Measurements from ENCODE around the gene PIM1. TPM values are rescaled to one million over a fixed set of nuclear protein-coding genes. Genes with fewer than 3 reads are reported as not detected.
"Not testable (repeated sequence)": the region's sequence is repeated elsewhere in the genome, so short reads cannot be mapped to it uniquely, and the experiment has no call there.

PIM1 gene
- total RNA-seq, 3 donors from 2014 or later = 59.6 to 72.8 (median 60.1) TPM

DNA sequence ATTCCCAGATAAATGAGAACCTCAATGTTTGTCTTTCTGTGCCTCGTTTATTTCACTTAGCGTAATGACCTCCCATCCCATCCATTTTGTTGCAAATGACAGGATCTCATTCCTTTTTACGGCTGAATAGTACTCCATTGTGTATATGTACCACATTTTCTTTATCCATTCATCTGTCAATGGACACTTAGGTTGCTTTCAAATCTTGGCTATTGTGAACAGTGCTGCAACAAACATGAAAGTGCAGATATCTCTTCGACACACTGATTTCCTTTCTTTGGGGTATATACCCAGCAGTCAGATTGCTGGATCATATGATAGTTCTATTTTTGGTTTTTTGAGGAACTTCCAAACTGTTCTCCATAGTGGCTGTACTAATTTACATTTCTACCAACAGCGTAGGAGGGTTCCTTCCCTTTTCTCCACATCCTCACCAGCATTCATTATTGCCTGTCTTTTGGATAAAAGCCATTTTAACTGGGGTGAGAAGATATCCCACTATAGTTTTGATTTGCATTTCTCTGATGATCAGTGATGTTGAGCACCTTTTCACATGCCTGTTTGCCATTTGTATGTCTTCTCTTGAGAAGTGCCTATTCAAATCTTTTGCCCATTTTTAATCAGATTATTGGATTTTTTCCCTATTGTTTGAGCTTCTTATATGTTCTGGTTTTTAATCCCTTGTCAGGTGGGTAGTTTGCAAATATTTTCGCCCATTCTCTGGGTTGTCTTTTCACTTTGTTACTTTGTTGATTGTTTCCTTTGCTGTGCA, 16.2 kb downstream of the PIM1 start:
- not testable (repeated sequence) for H3K27me3 Mint-ChIP-seq (ENCODE audit: low read depth); H3K4me3 Mint-ChIP-seq

DNA sequence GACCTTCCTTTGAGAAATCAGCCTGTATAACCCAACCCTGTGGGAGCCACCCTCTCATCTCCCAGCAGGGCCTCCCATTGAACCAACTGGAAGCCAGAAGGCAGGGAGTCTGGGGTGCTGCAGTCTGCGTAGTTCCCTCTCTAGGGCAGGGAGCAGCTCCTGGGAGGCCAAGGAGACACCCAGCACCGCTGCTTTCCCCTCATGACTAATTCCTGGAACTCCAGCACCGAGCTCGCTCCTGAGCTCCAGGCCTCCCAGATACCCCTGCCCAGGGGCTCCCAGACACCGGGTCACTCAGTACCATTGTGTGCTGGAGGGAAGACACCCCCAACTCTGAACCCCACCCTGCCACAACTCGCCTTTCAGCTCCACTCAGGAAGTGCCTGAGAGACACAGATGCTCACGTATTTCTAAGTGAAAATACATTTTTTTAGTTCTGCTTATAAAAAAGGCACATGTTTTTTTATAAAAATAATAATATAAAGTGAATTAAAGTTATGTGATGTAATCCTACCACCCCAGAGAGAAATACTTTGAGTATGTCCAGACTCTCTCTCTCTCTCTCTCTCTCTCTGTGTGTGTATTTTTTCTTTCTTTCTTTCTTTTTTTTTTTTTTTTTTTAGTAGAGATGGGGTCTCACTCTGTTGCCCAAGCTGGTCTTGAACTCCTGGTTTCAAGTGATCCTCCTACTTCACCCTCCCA, 17.5 kb downstream of the PIM1 start:
- Mint-ChIP-seq H3K4me3 (no peak overlapping the region), H3K36me3 (ENCODE audit: insufficient read depth) (no peaks in the 10 kb centered on the region)
- ATAC-seq = no peak

More for the DNA sequence above, 16.2 kb downstream of the PIM1 start:
- not testable (repeated sequence) for H3K36me3 Mint-ChIP-seq (ENCODE audit: insufficient read depth); ATAC-seq; DNase-seq; H3K9me3 Mint-ChIP-seq
- peaks cover 60% of the 10 kb centered on the region for H3K4me1 Mint-ChIP-seq (ENCODE audit: low read depth)

GRCh38 chr6:37188962-37189510, 19.1 kb downstream of the PIM1 start:
- Mint-ChIP-seq H3K9me3 (no peaks in the 10 kb centered on the region), H3K4me1 (ENCODE audit: low read depth) (peaks cover 54% of the 10 kb centered on the region), H3K4me3 (no peak overlapping the region), H3K27me3 (ENCODE audit: low read depth) (no peaks in the 10 kb centered on the region), H3K36me3 (ENCODE audit: insufficient read depth) (no peaks in the 10 kb centered on the region)
- ATAC-seq (no peak), DNase-seq (no peak)

More for the DNA sequence above, 17.5 kb downstream of the PIM1 start:
- no peaks in the 10 kb centered on the region for H3K27me3 Mint-ChIP-seq (ENCODE audit: low read depth)
- H3K9me3 Mint-ChIP-seq = no peaks in the 10 kb centered on the region
- no peak for DNase-seq
- peaks cover 56% of the 10 kb centered on the region for H3K4me1 Mint-ChIP-seq (ENCODE audit: low read depth)

- Mint-ChIP-seq H3K4me1 (ENCODE audit: low read depth) (peaks cover 58% of the 10 kb centered on the region), H3K9me3 (no peaks in the 10 kb centered on the region), H3K36me3 (ENCODE audit: insufficient read depth) (no peaks in the 10 kb centered on the region), H3K27me3 (ENCODE audit: low read depth) (no peaks in the 10 kb centered on the region), H3K4me3 (no peak overlapping the region)
- no peak for DNase-seq
- peak; percentile 67 to 80 for ATAC-seq
Observed at GRCh38 chr6:37190159-37190535, 20.2 kb downstream of the PIM1 start.

- Mint-ChIP-seq H3K36me3 (ENCODE audit: insufficient read depth) (no peaks in the 10 kb centered on the region), H3K4me1 (ENCODE audit: low read depth) (peaks cover 36% of the 10 kb centered on the region), H3K4me3 (no peak overlapping the region), H3K9me3 (no peaks in the 10 kb centered on the region), H3K27me3 (ENCODE audit: low read depth) (no peaks in the 10 kb centered on the region)
- DNase-seq = no peak
- no peak for ATAC-seq
Observed at GRCh38 chr6:37192666-37193065, 22.7 kb downstream of the PIM1 start.

DNA sequence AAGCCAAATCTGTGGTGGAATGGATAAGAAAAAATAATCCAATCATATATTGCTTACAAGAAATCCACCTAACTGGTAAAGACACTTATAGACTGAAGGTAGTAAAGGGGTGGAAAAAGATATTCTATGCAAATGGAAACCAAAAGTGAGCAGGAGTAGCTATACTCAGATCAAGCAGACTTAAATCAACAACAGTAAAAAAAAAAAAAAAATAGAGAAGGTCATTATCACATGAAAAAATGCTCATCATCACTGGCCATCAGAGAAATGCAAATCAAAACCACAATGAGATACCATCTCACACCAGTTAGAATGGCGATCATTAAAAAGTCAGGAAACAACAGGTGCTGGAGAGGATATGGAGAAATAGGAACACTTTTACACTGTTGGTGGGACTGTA, 24.9 kb downstream of the PIM1 start:
- ATAC-seq; H3K9me3 Mint-ChIP-seq; DNase-seq; H3K4me3 Mint-ChIP-seq; H3K36me3 Mint-ChIP-seq (ENCODE audit: insufficient read depth); H3K27me3 Mint-ChIP-seq (ENCODE audit: low read depth): not testable (repeated sequence)
- H3K4me1 Mint-ChIP-seq (ENCODE audit: low read depth) = peaks cover 23% of the 10 kb centered on the region

DNA sequence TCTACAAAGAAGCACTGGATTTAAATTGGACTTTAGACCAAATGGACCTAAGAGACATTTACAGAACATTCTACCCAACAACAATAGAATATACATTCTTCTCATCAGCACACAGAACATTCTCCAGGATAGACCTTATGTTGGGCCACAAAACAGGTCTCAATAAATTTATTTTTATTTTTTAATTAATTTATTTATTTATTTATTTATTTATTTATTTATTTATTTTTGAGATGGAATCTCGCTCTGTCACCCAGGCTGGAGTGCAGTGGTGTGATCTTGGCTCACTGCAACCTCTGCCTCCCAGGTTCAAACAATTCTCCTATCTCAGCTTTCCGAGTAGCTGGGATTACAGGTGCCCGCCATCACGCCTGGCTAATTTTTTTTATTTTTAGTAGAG, 26.5 kb downstream of the PIM1 start:
- DNase-seq; H3K36me3 Mint-ChIP-seq (ENCODE audit: insufficient read depth); ATAC-seq; H3K4me3 Mint-ChIP-seq; H3K9me3 Mint-ChIP-seq; H3K27me3 Mint-ChIP-seq (ENCODE audit: low read depth): not testable (repeated sequence)
- peaks cover 20% of the 10 kb centered on the region for H3K4me1 Mint-ChIP-seq (ENCODE audit: low read depth)

GRCh38 chr6:37200085-37200484, 30.1 kb downstream of the PIM1 start:
- ATAC-seq = no peak
- Mint-ChIP-seq H3K36me3 (ENCODE audit: insufficient read depth) (no peaks in the 10 kb centered on the region), H3K4me1 (ENCODE audit: low read depth) (peaks cover 31% of the 10 kb centered on the region), H3K27me3 (ENCODE audit: low read depth) (no peaks in the 10 kb centered on the region), H3K4me3 (no peak overlapping the region), H3K9me3 (no peaks in the 10 kb centered on the region)
- no peak for DNase-seq

DNA sequence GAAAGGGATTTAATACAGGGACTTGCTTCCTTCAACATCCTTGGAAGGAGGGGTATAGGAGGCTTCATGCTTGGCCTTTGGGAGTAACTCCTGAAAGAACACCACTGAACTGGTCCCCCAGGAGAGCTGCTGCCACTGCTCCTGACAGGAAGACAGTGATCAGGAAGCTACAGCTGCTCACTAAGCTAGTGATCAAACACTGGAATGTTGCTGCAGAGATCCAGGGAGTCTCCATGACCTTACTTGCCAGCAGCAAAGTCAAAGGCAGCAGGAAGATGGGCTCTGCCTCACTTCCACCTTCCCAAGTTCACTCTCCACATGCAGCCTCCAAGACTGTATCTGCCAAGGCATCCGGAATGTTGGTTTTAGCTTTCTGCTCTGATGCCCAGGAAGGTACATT, 31.8 kb downstream of the PIM1 start:
- ATAC-seq = no peak
- H3K4me1 Mint-ChIP-seq (ENCODE audit: low read depth) = peaks cover 44% of the 10 kb centered on the region
- H3K4me3 Mint-ChIP-seq = no peak overlapping the region
- no peak for DNase-seq
- no peaks in the 10 kb centered on the region for H3K36me3 Mint-ChIP-seq (ENCODE audit: insufficient read depth)
- no peaks in the 10 kb centered on the region for H3K27me3 Mint-ChIP-seq (ENCODE audit: low read depth)
- no peaks in the 10 kb centered on the region for H3K9me3 Mint-ChIP-seq

- no peaks in the 10 kb centered on the region for H3K36me3 Mint-ChIP-seq (ENCODE audit: insufficient read depth)
- ATAC-seq (peak; percentile 78), DNase-seq (no peak)
- H3K4me3 Mint-ChIP-seq = peak overlapping the region; percentile 5
- H3K4me1 Mint-ChIP-seq (ENCODE audit: low read depth) = peaks cover 56% of the 10 kb centered on the region
- H3K9me3 Mint-ChIP-seq = no peaks in the 10 kb centered on the region
- H3K27me3 Mint-ChIP-seq (ENCODE audit: low read depth) = no peaks in the 10 kb centered on the region
Observed at GRCh38 chr6:37202788-37203491, 33.0 kb downstream of the PIM1 start.

GRCh38 chr6:37204014-37204751, 34.2 kb downstream of the PIM1 start:
- Mint-ChIP-seq H3K4me1 (ENCODE audit: low read depth) (peaks cover 64% of the 10 kb centered on the region), H3K27me3 (ENCODE audit: low read depth) (no peaks in the 10 kb centered on the region), H3K36me3 (ENCODE audit: insufficient read depth) (no peaks in the 10 kb centered on the region), H3K4me3 (no peak overlapping the region), H3K9me3 (no peaks in the 10 kb centered on the region)
- no peak for DNase-seq
- ATAC-seq = no peak

DNA sequence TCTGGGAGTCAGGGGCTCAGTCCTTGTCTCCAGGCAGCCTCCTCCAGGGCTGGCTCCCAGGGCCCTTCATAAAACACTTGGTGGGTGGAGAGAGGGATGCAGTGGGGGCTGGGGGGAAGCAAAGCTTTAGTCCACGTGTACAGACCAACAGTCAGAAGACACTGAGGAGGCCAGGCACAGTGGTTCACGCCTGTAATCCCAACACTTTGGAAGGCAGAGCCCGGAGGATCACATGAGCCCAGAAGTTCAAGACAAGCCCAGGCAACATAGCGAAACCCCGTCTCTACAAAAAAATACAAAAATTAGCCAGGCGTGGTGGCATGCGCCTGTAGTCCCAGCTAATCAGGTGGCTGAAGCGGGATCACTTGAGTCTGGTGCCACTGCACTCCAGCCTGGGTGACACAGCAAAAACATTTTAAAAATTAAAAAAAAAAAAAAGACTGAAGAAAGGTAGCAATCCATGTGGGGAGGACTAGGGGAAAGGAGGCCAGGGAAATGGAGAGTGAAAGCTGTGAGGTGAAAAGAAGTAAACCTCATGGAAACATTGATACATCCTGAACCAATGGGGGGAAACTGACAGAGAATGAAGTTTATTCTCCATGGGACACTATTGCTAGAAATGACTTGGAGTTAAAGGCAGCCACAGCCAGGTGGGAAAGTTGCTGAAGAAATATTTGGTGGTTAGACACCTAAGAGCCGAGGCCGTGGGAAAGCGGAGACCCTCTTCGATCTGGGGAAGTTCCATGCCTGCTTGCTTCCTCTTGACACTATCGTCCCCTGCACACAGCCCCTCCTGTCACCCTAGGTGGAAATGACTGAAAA, 35.4 kb downstream of the PIM1 start:
- DNase-seq = no peak

GRCh38 chr6:37205997-37206340, 36.0 kb downstream of the PIM1 start:
- Mint-ChIP-seq H3K36me3 (ENCODE audit: insufficient read depth) (no peaks in the 10 kb centered on the region), H3K9me3 (no peaks in the 10 kb centered on the region), H3K4me3 (no peak overlapping the region), H3K27me3 (ENCODE audit: low read depth) (no peaks in the 10 kb centered on the region), H3K4me1 (ENCODE audit: low read depth) (peaks cover 80% of the 10 kb centered on the region)
- DNase-seq (no peak), ATAC-seq (no peak)

More for the DNA sequence above, 35.4 kb downstream of the PIM1 start:
- peak in 1 of 2 donors; percentile 9 for ATAC-seq
- Mint-ChIP-seq H3K9me3 (no peaks in the 10 kb centered on the region), H3K27me3 (ENCODE audit: low read depth) (no peaks in the 10 kb centered on the region), H3K36me3 (ENCODE audit: insufficient read depth) (no peaks in the 10 kb centered on the region), H3K4me3 (no peak overlapping the region), H3K4me1 (ENCODE audit: low read depth) (peaks cover 76% of the 10 kb centered on the region)
